LoVo (cell line): Measurements from ENCODE around the gene TMEM161B.
"Not testable (repeated sequence)": the region's sequence is repeated elsewhere in the genome, so short reads cannot be mapped to it uniquely, and the experiment has no call there.

ENCODE experiments used
- DNase-seq: peaks from one replicate; pipeline ENCODE4 v3.0.0-alpha.2; 2016; ENCODE audit warnings: low spot score

Gene TMEM161B

GRCh38 chr5:88268385-88269184, at the start of gene TMEM161B:
TSS of gene TMEM161B (minus strand) at chr5:88268845. CDS start at chr5:88268723, 122 bp downstream.
- peak; percentile 97 for DNase-seq

- DNase-seq, result no peak
These were observed 35.7 kb upstream of the TMEM161B start for GRCh38 chr5:88304356-88304755.

- no peak for DNase-seq
These were observed 29.8 kb upstream of the TMEM161B start for GRCh38 chr5:88298425-88298824.

GRCh38 chr5:88290801-88291200, 22.2 kb upstream of the TMEM161B start:
- no peak for DNase-seq

- no peak for DNase-seq
These were observed 20.0 kb upstream of the TMEM161B start for GRCh38 chr5:88288528-88289197.

- DNase-seq, result no peak
These were observed 19.3 kb upstream of the TMEM161B start for GRCh38 chr5:88287846-88288527.

DNA sequence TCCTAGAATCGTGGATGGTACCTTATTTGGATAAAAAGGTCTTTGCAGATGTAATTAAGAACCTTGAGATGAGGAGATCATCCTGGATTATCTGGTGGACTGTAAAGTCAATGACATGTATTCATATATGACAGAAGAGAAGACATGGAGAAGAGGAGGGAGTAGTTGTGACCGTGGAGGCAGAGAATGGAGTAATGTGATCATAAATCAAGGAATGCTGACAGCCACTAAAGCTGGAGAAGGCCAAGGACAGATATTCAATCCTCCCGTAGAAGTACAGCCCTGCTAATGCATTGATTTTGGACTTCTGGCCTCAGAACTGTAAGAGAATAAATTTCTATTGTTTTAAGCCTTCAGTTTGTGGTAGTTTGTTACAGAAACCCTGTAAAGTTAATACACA, 18.7 kb upstream of the TMEM161B start:
- no peak for DNase-seq

DNA sequence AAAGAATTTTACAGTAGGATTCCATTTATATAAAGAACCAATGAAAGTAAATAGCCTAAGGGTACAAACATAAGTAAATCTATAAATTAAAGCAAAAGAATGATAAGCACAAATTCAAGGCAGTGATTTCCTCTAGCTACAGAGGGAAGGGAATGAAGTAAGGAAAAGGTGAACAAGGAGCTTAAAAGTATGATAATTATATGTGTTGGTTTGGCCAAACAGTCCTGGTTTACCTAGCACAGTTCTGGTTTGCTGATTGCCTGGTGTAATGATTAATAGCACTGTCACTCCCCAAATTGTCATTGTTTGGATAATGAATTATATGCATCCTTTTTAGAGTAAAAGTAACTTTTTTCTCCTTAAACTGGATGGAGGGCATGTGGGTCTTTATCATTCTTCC, 15.0 kb upstream of the TMEM161B start:
- no peak for DNase-seq

DNA sequence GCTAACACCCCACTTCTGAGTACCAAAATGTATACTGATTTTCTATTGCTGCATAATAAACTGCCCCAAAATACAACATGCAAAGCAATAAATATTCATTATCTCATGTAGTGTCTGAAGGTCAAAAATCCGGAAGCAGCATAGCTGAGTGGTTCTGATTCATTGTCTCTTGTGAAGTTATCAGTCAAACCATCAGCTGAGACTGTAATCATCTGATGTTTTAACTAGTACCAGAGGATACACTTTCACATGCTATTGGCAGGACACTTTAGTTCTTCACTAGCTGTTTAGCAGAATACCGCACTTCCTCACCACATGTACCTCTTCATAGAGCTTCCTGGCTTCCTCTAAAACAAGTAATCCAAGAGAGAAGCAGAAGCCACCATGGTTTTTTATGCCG, 12.7 kb upstream of the TMEM161B start:
- DNase-seq, result no peak

DNA sequence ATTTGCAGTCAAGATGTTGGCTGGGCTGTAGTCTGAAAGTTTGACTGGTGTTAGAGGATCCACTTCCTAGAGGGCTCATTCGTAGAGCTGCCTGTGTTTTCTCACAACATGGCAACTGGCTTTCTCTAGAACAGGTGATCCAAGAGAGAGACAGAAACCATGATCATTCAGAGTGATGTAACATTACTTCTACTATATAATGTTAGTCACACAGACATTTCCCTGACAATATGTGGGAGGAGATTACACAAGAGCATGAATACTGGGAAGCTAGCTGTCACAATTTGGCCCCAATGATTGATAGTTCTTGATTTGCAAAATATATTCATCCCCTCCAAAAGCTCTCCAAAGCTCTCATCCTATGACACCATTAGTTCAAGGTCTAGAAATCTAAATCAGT, 10.9 kb upstream of the TMEM161B start:
- DNase-seq, result no peak

GRCh38 chr5:88276378-88276777, 7.7 kb upstream of the TMEM161B start:
- DNase-seq, result no peak

- DNase-seq, result no peak
These were observed 6.9 kb upstream of the TMEM161B start for GRCh38 chr5:88275581-88275980.

GRCh38 chr5:88269222-88269771, 652 bp upstream of the TMEM161B start:
- peak; percentile 53 for DNase-seq

DNA sequence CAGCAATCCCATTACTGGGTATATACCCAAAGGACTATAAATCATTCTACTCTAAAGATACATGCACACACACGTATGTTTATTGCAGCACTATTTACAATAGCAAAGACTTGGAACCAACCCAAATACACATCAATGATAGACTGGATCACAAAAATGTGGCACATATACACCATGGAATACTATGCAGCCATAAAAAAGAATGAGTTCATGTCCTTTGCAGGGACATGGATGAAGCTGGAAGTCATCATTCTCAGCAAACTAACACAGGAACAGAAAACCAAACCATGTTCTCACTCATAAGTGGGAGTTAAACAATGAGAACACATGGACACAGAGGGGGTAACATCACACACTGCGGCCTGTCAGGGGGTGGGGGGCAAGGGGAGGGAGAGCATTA, 4.1 kb downstream of the TMEM161B start:
- not testable (repeated sequence) for DNase-seq

- no peak for DNase-seq
These were observed 5.3 kb downstream of the TMEM161B start for GRCh38 chr5:88263349-88263748.

DNA sequence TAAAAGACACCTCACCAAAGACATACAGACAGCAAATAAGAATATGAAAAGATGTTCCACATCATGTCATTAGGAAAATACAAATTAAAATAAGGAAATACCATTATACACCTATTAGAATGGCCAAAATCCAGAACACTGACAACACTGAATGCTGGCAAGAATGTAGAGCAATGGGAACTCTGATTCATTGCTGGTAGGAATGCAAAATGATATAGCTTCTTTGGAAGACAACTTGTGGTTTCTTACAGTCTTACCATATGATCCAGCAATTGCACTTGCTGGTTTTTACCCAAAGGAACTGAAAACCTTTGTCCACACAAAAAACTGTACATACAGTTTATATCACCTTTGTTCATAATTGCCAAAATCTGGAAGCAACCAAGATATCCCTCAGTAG, 6.5 kb downstream of the TMEM161B start:
- no peak for DNase-seq

DNA sequence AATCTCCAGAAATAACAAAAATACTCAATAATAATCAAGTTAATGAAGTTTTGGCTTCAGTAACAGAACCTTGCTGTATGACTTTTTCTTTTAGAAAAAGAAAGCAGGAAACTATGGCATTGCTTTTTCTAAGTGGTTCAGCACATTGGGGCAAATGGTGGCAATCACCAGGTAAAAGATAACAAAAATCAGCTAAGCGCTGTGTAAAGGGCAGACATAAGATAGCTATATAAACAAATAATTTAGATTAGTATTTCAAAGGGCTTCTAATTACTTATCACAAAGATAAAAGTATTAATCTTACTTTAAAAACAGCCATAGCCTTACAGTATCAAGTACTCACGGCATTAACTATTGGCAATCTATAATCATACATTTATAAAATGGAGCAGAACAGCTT, 10.0 kb downstream of the TMEM161B start:
- DNase-seq, result no peak

DNA sequence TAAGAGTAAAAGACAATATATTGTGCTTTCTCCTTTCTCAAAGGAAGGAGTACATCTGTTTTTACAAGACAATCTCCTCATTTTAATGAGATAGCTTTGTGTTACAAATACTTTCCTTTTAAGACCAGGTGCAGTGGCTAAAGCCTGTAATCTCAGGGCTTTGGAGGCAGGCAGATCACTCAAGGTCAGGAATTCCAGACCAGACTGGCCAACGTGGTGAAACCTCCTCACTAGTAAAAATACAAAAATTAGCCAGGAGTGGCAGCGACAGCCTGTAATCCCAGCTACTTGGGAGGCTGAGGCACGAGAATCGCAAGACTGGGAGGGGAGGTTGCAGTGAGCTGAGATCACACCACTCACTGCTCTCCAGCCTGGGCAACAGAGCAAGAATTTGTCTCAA, 11.8 kb downstream of the TMEM161B start:
- DNase-seq, result no peak

- DNase-seq, result no peak
These were observed 12.6 kb downstream of the TMEM161B start for GRCh38 chr5:88256037-88256436.

DNA sequence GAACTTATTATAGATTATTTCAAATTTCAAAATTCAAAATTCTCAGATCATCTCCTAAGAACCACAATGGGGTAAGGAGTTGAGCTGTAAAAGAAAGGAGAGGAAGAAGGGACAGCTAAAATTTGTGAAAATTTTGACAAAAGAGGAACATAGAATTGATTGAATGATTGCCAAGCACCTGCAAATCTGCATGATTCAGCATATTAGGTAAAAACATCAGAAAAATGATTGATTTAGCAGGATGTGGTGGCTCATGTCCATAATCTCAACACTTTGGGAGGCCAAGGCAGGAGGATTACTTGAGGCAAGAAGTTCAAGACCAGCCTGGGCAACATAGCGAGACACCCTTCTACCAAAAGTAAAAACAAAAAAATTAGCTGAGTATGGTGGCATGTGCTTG, 14.3 kb downstream of the TMEM161B start:
- DNase-seq, result no peak

- DNase-seq, result no peak
These were observed 17.5 kb downstream of the TMEM161B start for GRCh38 chr5:88251048-88251711.

DNA sequence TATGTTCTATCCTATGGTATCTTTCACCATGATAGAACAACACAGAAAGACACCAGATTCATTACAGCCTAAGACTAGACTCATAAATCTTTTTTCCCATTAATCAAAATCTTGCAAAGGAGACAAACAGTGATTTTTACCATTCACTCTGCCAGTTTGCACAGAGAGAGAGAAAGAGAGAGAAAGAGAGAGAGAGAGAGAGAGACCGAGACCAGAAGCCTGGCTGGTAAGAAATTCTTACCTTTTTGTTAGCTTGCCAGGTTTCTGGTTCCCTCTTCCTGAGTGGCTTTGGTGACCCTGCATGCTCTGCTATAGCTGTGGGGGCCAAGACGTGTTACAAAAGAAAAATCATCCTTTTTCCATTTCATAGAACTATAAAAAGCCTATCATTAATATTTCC, 18.6 kb downstream of the TMEM161B start:
- DNase-seq, result no peak
